Measurements from ENCODE around the gene PMEPA1.
"Not testable (repeated sequence)": the region's sequence is repeated elsewhere in the genome, so short reads cannot be mapped to it uniquely, and the experiment has no call there.

PMEPA1 gene

DNA sequence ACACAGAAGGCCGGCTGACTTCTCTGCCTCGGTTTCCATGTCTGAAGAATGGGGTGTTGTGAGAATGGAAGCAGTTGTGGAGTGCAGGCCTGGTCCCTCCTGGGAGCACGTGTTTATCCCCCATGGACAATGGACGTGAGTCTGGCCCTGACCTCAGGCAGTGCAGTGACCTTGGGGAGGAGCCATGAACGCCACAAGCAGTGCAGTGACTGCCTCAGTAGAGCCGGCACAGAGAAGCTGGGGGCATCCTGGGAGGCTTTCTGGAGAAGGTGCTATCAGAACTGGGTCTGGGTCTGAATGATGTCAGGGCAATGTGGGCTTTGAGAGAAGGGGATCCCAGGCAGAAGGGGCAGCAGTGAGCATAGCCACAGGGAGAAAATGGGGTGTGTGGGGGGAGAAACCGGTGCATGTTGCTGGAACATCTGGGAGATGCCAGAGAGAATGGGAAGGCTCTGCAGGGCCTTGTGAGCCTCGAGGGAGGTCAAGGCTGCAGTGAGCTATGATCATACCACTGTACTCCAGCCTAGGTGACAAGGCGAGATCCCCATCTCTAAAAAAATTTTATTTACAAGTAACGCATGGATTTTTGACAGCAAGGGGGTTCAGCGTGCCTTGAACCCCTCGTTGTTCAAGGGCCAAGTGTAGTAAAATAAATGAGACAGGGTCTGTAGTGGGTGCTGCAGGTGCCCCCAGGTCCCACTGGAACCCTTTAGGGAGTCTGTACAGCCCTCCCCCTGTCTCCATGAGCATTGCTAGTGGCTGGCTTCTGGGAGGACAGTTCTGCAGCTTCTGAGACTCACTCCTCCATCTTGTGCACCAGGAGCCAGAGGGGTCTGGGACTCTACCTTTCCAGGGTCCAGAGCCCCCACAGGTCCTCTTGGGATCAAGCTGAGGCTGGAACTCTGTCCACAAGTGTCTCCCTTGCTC lies 62.5 kb downstream of the PMEPA1 start:
- DNase-seq = no peak

DNA sequence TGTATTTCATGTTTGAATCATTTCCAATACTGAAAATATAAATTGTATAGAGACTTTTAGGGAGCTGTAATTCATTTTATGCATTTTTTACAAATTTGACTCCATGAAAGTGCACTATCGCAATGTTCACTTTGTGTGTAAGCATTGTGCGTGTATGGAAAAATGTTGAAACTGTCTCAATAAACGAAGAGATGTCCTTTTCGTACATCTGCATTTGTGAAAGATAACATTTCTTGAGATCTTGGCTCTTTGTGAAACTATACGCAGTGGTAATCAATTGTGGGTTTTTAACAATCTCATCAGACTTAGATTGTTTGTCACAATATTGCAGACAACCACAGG lies 70.9 kb downstream of the PMEPA1 start:
- DNase-seq = no peak

DNA sequence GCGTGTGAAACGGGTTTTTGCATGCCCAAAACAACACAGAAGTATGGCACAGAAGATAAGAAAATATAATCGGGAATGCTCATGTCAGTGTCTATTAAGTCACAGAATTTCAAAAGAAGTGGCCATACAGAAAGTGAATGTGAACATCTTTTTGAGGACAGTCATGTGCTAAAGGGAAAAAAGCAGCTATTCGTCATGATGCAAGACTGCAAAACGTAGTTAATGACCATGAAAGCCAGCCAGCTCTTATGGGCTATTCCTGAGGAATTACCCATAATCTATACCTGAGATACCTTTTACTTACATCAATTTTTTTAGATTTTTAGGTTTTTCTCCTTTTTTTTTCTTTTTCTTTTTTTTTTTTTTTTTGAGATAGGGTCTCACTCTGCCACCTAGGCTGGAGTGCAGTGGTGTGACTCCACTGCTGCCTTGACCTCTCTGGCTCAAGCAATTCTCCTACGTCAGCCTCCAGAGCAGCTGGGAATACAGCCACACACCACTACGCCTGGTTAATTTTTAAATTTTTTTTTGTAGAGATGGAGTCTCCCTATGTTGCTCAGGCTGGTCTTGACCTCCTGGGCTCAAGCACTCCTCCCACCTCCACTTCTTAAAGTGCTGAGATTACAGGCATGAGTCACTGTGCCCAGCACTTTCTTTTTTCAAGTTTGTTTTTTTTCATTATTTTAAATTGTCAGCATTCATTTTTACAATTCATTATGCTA lies 71.5 kb downstream of the PMEPA1 start:
- DNase-seq = no peak

DNA sequence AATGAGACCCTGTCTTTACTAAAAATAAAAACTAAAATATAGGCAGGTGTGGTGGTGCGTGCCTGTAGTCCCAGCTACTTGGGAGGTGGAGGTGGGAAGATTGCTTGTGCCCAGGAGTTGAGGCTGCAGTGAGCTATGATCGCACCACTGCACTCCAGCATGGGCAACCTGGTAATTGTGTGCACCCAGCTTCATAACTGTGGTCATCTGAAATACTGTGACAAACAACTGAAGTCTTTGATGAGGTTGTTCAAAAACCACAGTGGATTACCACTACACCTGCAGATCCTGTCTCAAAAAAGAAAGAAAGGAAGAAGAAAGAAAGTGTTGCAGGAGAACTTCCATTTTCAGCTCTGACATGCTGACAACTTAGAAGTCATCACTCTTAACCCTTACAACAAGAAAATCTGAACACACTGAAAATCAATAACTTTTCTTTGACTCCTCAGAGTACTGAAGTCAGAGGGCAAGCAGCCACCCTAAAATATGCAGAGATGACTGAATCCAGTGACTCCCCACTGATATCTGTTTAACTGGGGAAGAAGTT lies 75.8 kb downstream of the PMEPA1 start:
- no peak for DNase-seq

DNA sequence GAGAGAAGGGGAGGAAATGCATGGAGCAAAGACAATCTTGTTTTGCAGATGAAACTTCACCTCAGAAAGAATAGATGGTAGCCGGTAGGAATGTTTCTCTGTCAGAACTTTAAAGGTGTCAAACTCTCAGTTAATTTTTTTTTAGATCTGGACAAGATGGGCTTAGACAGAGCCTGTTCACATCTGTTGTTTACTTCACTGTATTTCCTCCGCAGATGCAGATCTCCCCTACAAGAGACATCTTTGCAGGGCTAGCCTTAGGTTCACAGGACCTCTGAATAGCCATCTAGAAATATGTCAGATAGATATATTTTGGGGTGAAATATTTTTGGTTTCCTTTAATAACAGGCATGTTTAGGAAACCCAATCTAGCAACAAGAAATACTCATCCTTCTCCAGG lies 77.5 kb downstream of the PMEPA1 start:
- DNase-seq = no peak

DNA sequence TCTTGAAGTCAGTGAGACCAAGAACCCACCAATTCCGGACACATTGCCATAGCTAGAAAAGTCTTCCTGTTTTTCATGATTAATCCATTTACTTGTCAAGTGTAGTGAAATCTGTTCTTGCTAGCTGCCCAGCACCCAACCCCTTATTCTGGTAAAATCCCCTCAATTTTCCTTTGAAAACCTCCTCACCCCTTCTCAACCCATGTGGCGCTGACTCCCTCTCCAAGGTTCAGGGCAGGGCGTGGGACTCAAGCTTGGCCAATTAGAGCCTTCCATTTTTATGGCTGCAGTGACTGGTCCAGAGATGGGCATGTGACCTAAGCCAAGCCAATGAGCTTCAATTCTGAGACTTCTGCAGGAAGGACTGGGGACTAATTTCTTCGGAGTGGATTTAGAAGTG lies 79.8 kb downstream of the PMEPA1 start:
- DNase-seq = no peak

DNA sequence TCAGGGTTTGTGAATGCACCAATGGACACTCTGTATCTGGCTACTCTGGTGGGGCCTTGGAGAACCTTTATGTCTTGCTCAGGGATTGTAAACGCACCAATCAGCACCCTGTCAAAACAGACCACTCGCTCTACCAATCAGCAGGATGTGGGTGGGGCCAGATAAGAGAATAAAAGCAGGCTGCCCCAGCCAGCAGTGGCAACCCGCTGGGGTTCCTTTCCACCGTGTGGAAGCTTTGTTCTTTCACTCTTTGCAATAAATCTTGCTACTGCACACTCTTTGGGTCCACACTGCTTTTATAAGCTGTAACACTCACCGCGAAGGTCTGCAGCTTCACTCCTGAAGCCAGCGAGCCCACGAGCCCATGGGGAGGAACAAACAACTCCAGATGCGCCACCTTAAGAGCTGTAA lies 80.3 kb downstream of the PMEPA1 start:
- DNase-seq = not testable (repeated sequence)

DNA sequence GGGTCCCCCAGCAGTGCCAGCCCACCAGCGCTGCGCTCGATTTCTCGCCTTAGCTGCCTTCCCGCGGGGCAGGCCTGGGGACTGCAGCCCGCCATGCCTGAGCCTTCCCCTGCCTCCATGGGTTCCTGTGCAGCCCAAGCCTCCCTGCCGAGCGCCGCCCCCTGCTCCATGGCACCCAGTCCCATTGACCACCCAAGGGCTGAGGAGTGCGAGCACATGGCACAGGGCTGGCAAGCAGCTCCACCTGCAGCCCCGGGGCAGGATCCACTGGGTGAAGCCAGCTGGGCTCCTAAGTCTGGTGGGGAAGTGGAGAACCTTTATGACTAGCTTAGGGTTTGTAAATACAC lies 80.9 kb downstream of the PMEPA1 start:
- DNase-seq = not testable (repeated sequence)

DNA sequence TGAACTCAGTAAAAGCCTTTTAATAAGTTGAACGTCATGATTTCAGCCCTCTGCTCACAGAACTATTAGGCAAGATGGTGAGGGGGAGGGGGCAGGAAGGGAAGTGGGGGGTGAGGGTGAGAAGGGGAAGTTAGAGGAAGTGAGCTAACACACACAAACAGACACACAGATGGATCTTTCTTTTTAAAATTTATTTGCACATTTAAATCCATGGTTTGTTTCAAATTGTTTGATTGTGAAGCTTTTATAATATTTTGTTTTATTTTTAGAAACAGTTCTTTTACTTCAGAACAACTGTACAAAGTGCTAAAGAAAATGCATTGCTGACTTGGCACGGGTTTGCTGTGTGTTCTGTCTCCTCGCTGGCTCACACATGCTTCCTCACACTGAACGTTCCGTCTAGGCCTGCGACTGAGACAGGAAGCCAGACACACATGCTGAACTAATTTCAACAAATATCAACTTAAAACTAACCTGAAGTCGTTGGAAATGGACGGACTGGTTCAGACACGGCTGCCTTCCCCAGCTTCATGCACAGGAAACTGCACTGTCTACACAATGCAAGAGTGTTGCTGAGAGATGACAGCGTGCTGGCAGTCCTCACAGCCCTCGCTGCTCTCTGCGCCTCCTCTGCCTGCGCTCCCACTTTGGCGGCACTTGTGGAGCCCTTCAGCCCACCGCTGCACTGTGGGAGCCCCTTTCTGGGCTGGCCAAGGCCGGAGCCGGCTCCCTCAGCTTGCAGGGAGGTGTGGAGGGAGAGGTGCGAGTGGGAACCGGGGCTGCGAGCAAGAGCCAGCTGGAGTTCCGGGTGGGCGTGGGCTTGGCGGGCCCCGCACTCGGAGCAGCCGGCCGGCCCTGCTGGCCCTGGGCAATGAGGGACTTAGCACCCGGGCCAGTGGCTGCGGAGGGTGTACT lies 81.5 kb downstream of the PMEPA1 start:
- peak; percentile 44 for DNase-seq

DNA sequence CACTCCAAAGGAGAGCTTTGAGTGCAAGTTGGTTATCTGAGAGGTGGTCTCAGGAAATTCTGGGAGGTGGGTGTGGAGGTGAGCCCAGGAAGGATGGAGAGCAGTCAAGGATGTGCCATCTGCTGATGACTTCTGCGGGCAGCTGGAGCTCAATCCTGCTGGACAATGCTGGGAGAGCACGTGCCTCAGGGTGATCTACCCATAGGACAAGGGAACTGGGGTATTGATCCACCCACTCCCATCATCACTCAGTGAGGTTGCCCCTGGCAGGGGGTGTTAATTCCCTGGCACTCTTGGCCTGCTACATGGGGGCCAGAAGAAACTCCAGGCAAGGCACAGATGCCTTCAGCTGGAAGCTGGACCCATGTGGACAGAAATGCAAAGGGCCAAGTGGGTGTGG lies 82.5 kb downstream of the PMEPA1 start:
- no peak for DNase-seq

DNA sequence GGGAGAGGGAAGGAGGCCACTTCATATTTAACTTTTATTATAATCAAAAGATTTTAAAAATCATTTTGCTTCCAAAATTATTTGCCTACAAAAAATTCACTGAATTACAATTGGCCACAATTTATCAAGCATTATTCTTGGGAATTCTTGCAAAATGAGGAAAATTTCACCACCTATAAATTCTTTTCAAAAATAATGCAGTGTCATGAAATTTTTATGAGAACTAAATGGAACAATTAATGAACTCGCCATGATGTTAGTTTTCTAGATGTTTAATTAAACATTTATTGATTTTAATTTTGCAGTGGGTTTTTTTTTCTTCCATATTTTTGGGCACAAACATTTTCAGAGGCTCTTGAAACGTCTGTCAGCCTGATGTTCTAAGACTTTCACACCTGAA lies 83.8 kb downstream of the PMEPA1 start:
- no peak for DNase-seq

DNA sequence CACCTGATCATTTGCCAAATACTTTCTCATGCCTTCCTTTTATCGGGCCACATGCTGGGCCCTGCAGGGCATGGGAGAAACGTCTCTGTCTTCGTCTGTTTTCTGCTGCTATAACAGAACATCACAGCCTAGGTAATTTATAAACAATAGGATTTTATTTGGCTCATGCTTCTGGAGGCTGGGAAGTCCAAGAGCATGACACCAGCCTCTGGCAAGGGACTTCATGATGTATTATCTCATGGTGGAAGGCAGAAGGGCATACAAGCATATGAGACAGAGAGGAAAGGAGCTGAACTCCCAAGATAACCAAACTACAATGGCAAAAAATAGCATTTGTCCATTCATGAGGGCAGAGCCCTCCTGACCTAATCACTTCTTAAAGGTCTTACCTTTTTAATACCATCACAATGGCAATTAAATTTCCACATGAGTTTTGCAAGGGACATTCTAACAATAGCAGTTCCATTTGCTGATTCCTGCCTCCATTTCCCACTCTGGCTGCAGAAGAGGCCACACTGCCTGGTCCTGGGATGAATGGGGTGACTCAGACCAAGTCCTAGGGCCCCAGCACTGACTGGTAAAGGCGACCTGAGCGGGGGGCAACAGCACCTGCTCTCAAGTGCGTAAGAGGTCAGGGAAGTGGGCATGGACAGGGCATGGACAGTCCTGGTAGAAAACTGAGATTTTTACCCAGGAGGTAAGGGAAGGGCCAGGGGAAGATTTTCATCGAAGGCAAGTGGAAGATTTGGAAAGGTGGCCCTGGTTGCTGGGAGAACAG lies 84.4 kb downstream of the PMEPA1 start:
- no peak for DNase-seq

DNA sequence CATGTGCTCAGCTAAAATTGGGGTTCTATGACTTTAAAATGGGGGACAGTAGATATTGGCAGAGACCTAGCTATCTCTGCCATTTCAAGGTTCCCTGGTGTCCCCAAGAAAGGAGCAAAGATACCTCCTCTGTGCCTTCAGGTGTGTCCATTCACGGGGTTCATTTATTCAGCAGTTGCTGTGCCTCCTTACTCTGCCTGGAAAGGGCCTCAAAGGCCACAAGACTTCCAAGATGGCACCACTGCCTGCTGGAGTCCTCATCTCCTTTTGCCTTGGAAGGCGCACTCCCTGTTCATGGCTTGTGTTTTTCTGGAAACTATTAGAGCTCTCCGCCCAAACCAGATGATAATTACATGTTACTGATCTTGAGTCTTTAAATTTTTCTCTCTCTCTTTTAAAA lies 85.7 kb downstream of the PMEPA1 start:
- DNase-seq = no peak

DNA sequence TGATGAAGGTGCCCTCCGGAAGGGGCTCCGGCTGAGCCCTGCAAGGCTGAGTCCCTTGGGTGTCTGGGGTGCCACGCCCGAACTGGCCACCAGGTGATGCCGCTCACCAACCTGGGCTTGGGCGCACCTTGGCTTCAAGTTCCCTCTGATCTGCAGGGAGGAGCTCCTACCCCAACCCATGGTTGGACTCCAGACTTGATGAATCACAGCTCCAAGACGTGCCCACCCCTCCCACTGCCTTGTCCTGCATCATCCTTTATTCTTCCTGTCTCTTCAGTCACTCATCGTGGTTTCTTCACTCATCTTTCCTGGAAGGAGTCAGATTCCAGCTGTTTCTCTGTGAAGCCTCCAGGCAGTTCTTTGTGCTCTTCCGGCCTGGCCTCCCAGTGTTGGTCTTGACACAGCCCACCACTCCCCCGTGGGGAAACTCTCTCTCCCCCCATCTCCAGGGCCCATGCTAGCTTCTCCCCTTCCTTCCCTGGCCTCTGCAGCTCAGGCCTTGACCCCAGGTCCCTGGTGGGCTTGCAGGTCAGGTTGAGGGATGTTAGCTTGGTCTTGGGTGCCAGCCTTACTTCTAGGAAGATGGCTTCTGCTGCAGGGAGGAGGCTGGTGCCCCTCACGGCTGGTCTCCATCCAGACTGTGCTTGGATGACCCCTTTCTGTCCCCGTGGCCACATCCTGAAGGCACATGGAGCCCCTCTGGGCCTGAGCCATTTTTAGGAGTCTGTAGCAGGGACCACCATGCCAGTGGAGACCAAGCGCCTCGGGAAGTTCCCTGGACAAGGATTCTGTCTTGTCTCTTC lies 87.0 kb downstream of the PMEPA1 start:
- peak; percentile 69 for DNase-seq

DNA sequence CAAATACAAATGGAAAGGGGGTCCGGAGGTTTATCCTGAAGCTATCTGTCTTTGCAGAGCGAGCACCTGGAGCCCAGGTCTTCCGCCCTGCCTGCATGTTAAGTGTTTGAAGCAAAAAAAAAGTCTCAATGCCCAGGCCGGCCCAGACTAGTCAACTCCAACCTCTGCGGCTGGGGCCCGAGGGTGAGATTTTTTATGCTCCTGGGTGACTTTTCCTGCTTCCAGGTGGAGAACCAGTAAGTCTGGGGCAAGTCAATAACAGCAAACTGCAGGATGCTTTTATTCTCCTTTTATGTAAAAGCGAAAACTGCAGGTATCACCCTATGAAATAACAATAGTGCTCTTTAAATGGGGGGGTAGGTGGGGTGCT lies 87.6 kb downstream of the PMEPA1 start:
- DNase-seq = no peak

DNA sequence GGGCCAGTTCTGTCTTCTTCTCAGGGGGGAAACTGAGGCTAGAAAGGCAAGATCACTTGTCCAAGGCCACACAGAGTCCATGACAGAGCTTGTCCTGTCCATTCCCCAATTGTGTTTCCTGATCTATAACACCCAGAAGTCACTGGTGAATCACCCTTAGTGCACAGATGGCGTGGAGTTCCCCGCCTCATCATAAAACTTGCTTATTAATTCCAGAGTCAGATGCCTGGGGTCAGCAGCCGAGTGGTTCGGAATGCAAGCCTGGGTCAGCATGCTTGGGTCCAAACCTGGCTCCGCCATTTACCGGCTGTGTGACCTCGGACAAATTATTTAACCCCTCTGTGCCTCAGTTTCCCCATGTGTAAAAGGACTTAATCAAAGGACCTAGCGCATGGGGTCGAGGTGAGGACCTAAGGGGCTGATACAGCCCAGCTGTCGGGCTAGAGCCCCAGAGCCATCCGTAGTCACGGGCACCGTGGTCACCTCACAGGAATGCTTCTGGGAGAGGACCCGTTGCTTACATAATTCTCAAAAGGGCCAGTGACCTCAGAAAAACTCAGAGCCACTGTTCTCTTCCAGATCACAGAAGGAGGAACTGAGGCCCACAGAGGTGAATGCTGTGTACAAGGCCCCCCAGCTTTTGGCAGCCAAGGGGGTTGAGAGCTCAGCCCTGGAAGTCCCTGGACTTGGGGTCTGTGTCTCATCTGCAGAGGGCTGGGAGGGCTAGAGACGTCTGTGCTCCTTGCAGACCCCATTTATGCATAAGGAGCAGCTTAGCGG lies 88.2 kb downstream of the PMEPA1 start:
- no peak for DNase-seq

DNA sequence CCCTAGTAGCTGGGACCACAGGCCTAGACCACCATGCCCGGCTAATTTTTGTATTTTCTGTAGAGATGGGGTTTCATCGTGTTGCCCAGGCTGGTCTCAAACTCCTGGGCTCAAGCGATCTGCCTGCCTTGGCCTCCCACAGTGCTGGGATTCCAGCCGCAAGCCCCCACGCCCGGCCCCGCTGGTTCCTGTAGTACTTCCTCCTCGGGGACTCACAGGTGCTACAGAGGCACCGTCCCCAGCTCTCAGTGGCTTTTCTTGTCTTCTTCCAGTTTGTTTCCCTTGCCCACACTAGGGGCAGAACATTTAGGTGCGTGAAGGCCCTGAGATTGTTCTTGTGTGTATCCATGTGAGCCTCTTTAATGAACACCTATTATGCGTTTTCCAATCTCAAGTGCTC lies 88.8 kb downstream of the PMEPA1 start:
- DNase-seq = no peak

DNA sequence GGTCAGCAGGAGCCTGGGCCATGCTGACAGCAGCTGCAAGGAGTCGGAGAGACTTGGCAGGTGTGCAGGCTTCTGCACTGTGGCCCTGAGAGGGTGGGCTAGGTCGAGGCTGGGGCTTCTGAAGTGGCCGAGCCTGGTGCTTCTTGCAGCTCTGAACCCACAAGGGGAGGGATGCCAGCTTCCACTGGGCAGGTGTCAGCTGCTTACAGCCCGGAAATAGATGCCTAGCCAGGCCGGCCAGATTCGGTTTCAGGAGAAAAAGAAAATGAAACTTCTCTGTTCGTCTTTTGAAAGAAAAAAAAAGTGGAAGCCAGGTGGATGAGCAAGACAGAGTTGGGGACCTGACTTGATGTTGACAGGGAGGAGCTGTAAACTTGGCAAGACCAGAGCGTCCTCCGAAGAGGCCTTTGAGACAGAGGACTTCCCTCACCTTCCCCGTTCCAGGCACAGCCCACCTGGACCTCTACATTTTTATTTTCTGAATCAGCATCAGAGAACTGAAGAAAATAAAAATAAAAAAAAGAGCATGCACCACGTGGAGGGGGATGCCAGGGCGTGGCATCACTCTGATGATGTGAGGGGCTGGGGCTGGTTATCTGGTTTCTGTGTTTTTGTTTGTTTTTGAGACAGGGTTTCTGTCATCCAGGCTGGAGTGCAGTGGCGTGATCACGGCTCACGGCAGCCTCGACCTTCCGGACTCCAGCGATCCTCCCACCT lies 89.4 kb downstream of the PMEPA1 start, which contains the start of gene ZBP1:
TSS of gene ZBP1 (minus strand) at position 153 of the 717 bp plus-strand sequence. CDS start at position 22, 131 bp downstream.
- DNase-seq = peak; percentile 70

DNA sequence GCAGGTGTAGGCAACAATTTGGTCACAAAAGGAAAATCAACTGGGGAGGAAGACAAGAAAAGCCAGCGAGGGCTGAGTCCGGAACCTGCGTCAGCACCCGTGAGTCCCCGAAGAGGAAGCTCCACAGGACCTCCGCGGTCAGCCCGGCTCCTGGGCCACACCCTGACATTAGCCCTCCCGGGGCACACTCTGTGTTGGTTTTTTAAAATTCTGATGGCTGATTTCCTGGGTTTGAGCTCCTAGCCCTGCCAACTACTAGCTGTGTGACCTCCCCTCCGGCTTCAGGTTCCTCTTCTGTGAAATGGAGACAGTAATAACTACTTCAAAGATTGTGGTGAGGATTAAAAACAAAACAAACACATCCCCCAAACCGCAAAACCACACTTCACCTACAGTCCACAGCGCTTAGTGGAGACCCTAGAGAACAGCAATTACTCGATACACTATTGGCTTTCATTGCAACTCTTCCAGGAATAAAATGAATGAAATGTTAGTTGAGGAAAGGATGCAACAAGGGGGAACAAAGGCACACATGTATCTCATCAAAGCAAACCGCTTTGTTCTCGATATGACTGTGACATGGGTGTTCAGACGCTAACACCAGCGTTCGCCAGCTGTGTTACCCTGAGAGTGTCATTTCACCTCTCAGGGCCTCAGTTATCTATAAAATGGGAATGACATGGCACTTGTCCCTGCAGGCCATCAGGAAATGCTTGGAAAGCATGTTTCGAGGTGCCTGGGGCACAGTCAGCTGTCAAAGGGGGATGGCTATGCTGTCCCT lies 90.6 kb downstream of the PMEPA1 start:
- DNase-seq = peak; percentile 90

All from activated CD4-positive, alpha-beta T cell treated with anti-CD3 and anti-CD28 coated beads, Interleukin-2, Interleukin-6, amounts not matched to agents 100 ng/mL and 50 ng/mL, durations not matched to agents 16 hours and 8 hours (primary cell).